GM21526 (cell line): ENCODE results near the gene MCM5.
A peak's percentile ranks its signal among the peaks of the same experiment; 100 is the strongest.

Experiments
- ATAC-seq: cut with Tn5 transposase; IDR thresholded peaks from one replicate; pipeline ENCODE4 v1.9.1; 2021; ENCODE audit warnings: moderate library complexity; ENCODE audit not compliant: unreplicated experiment, low FRiP score

The MCM5 gene

DNA sequence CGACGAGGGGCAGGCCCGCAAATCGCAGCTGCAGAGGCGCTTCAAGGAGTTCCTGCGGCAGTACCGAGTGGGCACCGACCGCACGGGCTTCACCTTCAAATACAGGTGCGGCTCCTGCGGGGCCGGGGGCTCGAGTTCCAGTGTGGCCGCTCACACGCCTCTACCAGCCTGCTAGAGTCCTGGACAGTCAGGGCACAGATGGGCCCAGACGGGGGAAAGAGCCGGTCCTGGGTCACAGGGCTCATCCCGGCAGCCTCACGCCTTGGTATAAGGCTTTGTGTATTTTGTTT lies 506 bp downstream of the MCM5 start:
- ATAC-seq: peak; percentile 3

- no peak for ATAC-seq
Measured at GRCh38 chr22:35401863-35402262, 1.9 kb downstream of the MCM5 start.

GRCh38 chr22:35403356-35403755 lies 3.4 kb downstream of the MCM5 start:
- ATAC-seq: no peak

DNA sequence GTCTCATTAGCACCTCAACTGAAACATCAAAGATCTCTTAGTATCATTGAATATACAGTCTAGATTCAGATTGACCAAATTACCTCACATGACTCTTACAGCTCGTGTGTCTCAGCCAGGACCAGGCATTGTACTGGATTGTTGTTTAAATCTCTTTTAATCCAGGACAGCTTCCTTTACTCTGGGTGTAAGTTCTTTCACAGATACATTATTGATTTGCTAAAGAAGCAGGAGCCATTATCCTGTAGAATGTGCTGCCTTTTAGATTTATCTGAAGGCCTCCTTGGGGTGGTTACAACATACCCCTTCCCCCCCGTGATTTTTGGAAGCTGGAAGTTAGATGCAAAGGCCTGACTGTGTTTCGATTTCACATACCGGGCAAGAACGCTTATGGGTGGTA lies 4.2 kb downstream of the MCM5 start:
- no peak for ATAC-seq

DNA sequence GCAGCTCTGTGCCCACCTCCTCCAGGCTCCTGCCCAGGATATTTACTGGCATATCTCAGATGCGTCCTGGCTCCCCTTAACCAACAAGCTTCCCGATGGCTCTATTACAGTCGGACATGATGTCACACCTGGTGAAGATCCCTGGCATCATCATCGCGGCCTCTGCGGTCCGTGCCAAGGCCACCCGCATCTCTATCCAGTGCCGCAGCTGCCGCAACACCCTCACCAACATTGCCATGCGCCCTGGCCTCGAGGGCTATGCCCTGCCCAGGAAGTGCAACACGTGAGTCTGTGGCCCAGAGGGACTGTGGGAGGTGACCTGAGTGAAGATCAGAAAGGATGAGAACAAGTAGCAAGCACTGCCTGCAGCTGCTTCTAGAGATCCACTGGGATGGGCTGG lies 6.5 kb downstream of the MCM5 start:
- ATAC-seq: no peak

- no peak for ATAC-seq
Measured at GRCh38 chr22:35407362-35407761, 7.4 kb downstream of the MCM5 start.

GRCh38 chr22:35409783-35410662 lies 10.1 kb downstream of the MCM5 start:
- peak; percentile 51 for ATAC-seq

GRCh38 chr22:35410663-35411034 lies 10.7 kb downstream of the MCM5 start:
- ATAC-seq: no peak

DNA sequence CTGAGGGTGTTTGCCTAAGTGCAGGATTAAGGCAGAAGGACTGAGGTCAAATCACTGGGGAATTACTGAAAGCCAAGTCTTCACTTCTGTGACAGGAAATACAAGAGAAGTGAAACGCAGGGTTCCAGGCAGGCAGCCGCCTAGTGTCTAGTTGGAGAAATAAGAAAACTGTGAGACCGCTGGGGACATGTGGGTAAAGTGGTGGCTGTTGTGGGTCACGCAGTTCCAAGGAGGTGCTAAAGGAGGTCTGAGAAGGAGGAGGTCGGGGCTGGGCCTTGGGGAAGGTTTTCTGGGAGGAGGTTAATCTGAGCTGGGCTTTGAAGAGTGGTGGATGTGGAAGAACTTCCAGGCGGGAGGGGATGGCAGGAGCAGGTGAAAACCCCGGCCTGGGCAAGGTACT lies 11.2 kb downstream of the MCM5 start:
- no peak for ATAC-seq

GRCh38 chr22:35413624-35414023 lies 13.7 kb downstream of the MCM5 start:
- no peak for ATAC-seq

GRCh38 chr22:35417606-35418005 lies 17.7 kb downstream of the MCM5 start:
- no peak for ATAC-seq

DNA sequence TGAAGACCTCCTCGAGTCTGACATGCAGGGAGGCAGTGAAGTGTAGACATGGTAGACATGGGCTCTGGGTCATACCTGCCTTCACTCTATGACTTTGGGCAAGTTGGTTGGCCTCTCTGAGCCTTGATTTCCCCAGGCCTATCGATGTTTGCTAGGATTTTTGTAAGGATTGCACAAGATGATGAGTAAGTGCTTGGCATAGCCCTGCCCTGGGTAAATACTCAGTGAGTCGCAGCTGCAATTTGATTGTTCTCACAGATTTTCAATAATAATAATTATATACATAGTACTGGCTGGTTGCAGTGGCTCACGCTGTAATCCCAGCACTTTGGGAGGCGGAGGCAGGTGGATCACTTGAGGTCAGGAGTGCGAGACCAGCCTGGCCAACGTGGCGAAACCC lies 18.1 kb downstream of the MCM5 start:
- ATAC-seq: no peak

DNA sequence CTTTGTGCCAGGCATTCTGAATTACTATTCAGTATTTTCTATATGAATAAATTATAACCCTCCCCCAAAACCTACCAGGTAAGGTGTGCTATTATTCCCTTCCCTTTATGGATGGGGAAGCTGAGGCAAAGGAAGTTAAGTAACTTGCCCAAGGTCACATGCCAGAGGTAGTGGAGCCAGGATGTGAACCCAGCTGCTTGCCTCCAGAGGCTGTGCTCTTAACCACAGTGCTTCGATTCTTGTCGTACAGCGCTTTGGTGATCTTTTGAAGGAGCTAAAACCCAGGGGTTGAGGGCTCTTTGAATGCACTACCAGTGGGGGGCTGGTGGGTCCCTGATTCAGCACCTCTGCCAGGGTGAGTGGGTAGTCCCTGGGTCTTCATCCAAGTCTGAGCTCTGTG lies 18.8 kb downstream of the MCM5 start:
- no peak for ATAC-seq

- ATAC-seq: no peak
Measured at GRCh38 chr22:35419756-35420155, 19.8 kb downstream of the MCM5 start.

DNA sequence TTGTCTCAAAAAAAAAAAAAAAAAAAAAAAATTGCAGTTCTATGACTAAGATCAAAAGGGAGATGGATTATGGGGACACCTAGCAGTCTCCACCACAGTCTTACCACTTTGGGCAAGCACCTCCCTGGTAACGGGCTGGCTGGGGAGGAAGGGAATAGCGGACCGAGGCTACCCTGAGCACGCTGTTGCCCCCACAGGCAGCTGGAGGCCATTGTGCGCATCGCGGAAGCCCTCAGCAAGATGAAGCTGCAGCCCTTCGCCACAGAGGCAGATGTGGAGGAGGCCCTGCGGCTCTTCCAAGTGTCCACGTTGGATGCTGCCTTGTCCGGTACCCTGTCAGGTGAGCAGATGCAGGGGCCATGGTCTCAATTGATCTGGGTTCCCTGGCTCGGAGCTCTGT lies 21.2 kb downstream of the MCM5 start:
- ATAC-seq: no peak

GRCh38 chr22:35422145-35422544 lies 22.2 kb downstream of the MCM5 start:
- ATAC-seq: no peak

- ATAC-seq: no peak
Measured at GRCh38 chr22:35422936-35423335, 23.0 kb downstream of the MCM5 start.

DNA sequence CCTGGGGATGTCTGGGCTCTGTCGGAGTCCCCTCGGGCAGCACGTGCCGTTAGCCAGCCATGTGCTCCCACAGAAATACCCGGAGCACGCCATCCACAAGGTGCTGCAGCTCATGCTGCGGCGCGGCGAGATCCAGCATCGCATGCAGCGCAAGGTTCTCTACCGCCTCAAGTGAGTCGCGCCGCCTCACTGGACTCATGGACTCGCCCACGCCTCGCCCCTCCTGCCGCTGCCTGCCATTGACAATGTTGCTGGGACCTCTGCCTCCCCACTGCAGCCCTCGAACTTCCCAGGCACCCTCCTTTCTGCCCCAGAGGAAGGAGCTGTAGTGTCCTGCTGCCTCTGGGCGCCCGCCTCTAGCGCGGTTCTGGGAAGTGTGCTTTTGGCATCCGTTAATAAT lies 24.1 kb downstream of the MCM5 start:
- ATAC-seq: no peak

DNA sequence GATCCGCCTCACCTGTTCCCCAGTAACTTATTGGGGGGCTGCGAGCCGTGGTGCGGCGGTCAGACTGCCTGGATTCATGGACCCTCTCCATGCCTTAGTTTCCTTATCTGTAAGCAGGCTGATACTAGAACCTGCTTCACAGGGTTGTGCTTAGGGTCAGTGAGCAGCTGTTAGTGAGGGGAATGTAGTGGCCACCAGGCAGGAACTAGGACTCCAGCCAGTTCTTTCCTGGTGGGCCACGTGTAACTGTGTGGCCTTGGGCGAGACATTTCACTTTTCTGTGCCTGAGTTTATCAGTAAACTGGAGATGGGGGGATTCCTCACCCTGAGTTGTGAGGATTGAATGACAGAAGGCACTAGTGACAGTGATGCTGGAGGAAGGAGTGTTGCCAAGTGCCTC lies 24.8 kb downstream of the MCM5 start:
- ATAC-seq: no peak

DNA sequence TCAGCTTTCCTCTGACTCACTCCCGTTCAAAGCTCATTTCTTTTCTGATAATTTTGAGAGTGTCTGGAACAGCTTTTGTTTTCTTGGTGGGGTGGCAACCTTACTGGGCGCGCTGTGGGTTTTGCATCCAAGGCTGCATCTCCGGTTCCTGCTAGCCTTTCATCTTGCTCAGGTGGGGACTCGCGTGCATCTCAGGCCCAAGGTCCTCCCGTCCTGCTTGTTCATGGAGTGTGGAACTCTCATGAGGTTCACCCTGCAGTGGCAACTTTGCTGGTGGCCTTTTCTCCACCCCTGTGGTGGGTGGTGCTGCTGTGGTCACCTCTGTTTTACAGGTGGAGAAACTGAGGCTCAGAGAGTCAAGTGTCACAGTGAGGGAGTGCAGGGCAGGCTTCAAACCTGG lies 25.6 kb downstream of the MCM5 start:
- no peak for ATAC-seq

- ATAC-seq: no peak
Measured at GRCh38 chr22:35425971-35426800, 26.2 kb downstream of the MCM5 start.

DNA sequence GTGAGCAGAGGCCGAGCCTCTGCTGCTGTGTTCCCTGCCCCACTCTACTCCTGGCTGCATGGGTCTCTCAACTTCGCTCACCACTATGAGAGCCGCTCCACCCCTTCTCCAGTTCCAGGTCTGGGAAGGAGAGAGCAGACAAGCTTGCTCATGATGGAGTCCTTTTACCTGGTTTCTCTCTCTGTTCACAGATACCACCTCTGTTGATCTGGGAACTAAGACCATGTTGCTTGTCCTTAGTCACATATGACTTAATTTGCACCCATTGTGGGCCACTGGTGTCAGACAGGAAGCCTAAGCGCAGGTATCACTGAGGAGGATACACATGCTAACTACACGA lies 26.8 kb downstream of the MCM5 start:
- ATAC-seq: no peak
